HEK293 (cell line): Measurements from ENCODE around the gene LASP1.

ENCODE experiments used
- RBAK ChIP-seq: fragments of 450-650 bp; formaldehyde crosslinking; IDR thresholded peaks from 2 replicates; pipeline ENCODE4 v1.5.1; 2016; ENCODE audit warnings: missing biosample characterization, missing genetic modification characterization
- REST ChIP-seq: fragments of 450-650 bp; formaldehyde crosslinking; IDR thresholded peaks from 2 replicates; pipeline ENCODE4 v1.5.1; 2016; ENCODE audit warnings: missing biosample characterization, missing genetic modification characterization
- ZBTB1 ChIP-seq: fragments of 450-650 bp; formaldehyde crosslinking; IDR thresholded peaks from 2 replicates; pipeline ENCODE4 v1.5.1; 2016; ENCODE audit warnings: missing biosample characterization, missing genetic modification characterization
- ZNF785 ChIP-seq: fragments of 450-650 bp; formaldehyde crosslinking; IDR thresholded peaks from 2 replicates; pipeline ENCODE4 v1.5.1; 2016; ENCODE audit warnings: missing biosample characterization, missing genetic modification characterization
- ZNF792 ChIP-seq: fragments of 450-650 bp; formaldehyde crosslinking; IDR thresholded peaks from 2 replicates; pipeline ENCODE4 v1.5.1; 2016; ENCODE audit warnings: missing biosample characterization, missing genetic modification characterization

- TF ChIP-seq ZNF792 (tag by site-specific recombination) (no peak), REST (no peak), RBAK (tag by site-specific recombination) (no peak), ZBTB1 (tag by site-specific recombination) (no peak), ZNF785 (tag by site-specific recombination) (no peak)
These were observed 15.3 kb downstream of the LASP1 start for GRCh38 chr17:38885044-38885727.
